Suprapubic skin (tissue), 3 donors: ENCODE data around the gene CPXM2.

Experiments used
- EP300 ChIP-seq: sonication (generic); formaldehyde crosslinking; IDR thresholded peaks from one replicate; pipeline ENCODE4 v1.6.1; 2017; ENCODE audit warnings: antibody characterized with exemption
- TF ChIP-seq, protein P1 (sequence below), 2 donors: fragments of 200-600 bp in 1 of 2; fragments of 450-650 bp in 1 of 2; sonication (generic) in 1 of 2; IDR thresholded peaks; one replicate each; pipeline ENCODE4 v1.5.1; 2016 to 2019; ENCODE audit warnings: antibody characterized with exemption in 2 of 2, mild to moderate bottlenecking in 1 of 2, moderate library complexity in 1 of 2

DNA sequence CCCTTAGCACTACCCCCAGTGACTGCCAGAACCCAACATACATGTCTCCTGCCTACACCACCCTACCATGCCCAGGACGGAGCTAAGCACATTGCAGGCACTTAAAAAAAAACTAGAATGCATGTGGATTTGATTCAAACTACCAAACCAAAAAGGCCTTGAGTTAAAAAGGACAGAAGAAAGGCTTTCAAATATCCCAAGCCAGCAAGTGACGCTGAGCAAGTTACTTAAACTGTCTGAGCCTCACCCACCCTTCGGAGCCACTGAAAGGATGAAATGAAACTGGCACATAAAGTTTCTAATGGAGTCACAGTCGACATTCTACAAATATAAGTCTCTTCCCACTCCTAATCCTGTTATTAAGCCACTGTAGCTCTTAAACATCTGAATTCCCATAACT lies 1.8 kb downstream of the CPXM2 start:
- TF ChIP-seq, protein P1, sequence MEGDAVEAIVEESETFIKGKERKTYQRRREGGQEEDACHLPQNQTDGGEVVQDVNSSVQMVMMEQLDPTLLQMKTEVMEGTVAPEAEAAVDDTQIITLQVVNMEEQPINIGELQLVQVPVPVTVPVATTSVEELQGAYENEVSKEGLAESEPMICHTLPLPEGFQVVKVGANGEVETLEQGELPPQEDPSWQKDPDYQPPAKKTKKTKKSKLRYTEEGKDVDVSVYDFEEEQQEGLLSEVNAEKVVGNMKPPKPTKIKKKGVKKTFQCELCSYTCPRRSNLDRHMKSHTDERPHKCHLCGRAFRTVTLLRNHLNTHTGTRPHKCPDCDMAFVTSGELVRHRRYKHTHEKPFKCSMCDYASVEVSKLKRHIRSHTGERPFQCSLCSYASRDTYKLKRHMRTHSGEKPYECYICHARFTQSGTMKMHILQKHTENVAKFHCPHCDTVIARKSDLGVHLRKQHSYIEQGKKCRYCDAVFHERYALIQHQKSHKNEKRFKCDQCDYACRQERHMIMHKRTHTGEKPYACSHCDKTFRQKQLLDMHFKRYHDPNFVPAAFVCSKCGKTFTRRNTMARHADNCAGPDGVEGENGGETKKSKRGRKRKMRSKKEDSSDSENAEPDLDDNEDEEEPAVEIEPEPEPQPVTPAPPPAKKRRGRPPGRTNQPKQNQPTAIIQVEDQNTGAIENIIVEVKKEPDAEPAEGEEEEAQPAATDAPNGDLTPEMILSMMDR (IDR thresholded peaks at IDR 0.05): no peak
- TF ChIP-seq EP300: no peak
